CD4-positive, alpha-beta T cell treated with Interleukin-12 subunit alpha and Interleukin-12 subunit beta, for 1 hour (primary cell): Measurements from ENCODE around the gene PGP.
"Not testable (repeated sequence)": the region's sequence is repeated elsewhere in the genome, so short reads cannot be mapped to it uniquely, and the experiment has no call there.

ENCODE experiments used
- DNase-seq: peaks from one replicate; pipeline ENCODE4 v3.0.0-alpha.2; 2020

Gene PGP

DNA sequence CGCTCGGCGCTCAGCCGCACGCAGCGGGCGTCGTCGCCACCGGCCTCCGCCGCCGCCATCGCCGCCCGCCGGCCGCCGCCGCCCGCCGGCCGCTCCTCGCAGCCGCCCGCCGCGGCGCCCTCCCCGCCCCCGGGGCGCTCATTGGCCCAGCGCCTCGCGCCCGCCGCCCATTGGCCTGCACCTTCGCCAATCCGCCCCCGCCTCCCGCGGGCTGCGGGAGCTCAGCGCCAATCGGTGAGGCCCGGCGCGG is at the start of gene PGP:
Gene PGP, minus strand, starts transcription at position 122 of the 250 bp plus-strand sequence. Its CDS starts 63 bp downstream, at position 59.
- DNase-seq, result no peak

GRCh38 chr16:2263026-2263425 is 48.4 kb upstream of the PGP start:
- not testable (repeated sequence) for DNase-seq

- no peak for DNase-seq
Measured at GRCh38 chr16:2260250-2260649, 45.6 kb upstream of the PGP start.

GRCh38 chr16:2258530-2258929 is 43.9 kb upstream of the PGP start:
- DNase-seq, result not testable (repeated sequence)

- no peak for DNase-seq
Measured at GRCh38 chr16:2257726-2258125, 43.1 kb upstream of the PGP start.

DNA sequence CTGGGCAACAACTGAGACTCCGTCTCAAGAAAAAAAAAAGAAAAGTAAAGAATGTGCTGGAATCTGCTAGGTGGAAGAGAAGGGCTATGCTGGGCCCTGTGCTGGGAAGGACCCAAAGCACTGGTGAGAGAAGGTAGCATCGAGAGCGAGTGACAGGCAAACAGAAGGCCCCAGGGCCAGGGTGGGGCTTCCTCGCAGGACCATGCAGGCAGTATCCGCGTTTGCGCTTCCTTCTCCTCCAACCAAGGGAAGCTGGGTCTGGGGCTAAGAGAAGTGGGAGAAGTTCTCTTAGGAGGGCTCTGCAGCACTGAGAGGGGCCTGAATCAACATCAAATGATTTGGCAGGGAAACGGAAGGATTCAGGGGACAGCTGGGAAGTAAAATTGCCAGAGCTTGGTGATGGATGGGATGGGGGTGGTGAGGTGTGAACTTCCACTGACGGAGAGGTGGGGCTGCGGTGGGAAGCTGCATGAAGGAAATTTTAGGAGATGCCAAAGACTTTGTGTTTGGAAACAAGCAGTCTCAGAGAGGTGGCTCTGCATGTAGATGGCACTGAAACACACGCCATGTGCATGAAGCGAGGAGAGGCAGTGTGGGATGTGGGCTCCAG is 42.0 kb upstream of the PGP start:
- DNase-seq, result no peak

DNA sequence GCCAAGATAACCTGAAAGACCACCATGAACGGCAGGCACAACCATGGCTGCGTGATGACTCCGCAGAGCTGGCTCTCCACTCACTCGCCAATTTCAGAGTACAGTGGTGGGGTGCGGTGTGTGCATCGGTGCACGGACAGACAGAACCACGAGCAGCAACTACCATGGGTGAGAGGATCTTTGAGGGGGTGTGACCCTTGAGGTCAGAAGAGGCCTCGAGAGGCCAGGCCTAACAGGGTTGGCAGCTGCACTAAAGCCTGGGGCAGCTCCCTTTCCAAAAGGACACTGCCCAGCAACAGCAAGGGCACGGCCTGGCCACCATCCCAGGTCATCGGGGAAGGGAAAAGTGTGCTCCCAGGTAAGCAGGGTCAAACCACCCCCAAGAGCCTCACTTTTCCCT is 38.7 kb upstream of the PGP start:
- DNase-seq, result no peak

GRCh38 chr16:2252806-2253148 is 38.1 kb upstream of the PGP start:
- DNase-seq, result no peak

DNA sequence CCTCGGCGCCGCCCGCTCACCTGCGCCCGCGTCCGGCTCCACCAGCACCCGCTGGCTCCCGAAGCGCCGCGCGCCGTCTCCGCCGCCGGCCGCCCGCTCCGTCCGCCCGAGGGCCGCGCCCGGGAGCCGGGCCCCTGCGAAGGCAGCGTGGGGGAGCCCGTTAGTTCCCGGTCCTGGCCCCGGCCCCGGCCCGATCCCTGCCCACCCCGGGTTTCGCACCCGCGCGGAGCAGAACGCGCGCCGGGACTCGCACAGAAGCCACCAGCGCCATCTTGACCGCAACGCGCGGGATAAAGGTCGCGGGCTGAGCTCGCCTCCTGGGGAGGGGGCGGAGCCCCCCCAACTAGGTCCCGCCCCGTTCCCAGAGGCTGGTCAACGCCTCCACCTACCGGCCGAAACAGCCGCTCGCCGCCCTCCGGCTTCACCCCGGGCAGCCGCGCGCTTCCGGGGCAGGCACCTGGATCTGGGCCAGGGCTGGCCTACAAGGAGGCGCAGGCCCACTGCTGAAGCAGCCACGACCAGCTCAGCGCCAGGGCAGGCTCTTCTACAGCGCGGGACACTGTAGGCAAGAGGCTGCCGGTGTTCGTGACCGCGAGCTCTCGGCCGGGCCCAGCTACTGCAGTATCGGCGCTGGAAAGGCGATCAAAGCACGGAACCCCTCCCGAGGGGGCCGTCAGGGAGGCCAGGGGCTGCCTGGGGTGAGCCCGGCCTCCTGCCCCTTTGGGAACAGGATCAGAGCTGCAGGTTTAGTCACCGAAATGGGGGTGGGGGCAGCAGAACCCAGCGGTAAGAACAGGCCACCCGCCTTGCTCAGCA is 36.9 kb upstream of the PGP start, which contains the start of gene ECI1:
Gene ECI1, minus strand, starts transcription at position 292 of the 816 bp plus-strand sequence. Its CDS starts 21 bp downstream, at position 271.
- DNase-seq, result peak; percentile 90

DNA sequence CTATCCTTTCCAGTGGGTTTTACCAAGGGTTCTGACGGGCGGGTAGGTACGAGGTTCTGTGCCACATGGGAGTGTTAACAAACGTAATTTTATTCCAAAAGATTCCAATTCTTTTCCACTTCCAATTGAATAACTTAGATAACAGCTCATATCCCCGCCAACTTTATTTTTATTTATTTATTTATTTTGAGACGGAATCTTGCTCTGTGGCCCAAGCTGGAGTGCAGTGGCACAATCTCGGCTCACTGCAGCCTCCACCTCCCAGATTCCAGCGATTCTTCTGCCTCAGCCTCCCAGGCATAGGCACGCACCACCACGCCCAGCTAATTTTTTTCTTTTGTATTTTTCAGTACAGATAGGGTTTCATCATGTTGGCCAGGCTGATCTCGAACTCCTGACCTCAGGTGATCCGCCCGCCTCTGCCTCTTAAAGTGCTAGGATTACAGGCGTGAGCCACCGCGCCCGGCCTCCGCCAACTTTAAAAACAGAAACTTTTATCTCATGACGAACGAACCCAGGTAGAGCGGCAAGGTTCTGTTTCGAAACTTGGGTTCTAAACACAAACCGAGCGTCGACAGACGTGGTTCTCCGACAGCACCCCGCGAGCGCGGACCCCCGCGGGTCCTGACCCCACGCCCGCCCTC is 36.1 kb upstream of the PGP start:
- DNase-seq, result peak; percentile 56

DNA sequence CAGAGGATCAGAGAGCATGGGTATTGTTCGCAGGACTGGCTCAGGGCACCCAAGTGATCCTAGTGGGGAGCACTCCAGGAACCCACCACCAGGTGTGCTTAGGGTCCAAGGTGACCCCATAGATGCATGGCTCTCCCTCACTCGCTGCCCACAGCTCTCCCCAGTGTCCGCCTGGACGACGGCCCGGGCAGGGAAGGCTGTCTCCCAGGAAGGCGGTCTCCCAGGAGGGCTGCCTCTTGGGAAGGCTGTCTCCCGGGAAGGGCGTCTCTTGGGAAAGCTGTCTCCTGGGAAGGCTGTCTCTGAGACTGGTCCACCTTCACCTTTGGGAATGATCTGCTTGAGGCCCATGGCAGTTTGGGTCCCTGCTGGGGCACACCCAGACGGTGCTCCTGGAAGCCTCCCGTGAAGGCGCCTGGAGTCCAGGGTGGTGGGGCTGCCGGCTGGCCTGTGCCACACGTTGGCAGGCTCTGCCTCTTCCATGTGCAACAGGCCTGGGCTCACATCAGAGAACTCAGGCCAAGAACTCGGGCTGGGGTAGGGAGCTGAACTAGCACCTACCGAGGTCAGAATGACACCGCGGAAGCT is 31.8 kb upstream of the PGP start:
- DNase-seq, result no peak

- no peak for DNase-seq
Measured at GRCh38 chr16:2244926-2245795, 30.5 kb upstream of the PGP start.

- no peak for DNase-seq
Measured at GRCh38 chr16:2244301-2244700, 29.7 kb upstream of the PGP start.

DNA sequence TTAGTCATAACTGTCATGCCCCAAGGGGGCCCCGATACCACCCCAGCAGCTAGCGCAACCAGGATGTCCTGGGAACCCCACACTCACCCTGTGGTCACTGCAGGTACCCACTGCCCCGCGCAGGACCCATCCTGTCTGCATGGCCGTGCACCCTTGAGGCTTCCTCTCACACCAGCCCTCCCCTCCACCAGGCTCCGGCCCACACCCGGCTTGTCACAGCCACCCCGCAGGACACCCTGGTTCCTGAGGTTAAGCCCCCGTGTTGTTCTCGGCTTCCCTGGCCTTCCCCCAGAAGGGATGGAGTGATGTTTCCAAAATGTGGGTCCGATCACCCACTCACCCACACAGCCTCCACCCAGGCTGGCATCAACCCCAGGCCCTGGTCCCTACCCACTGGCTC is 29.1 kb upstream of the PGP start:
- no peak for DNase-seq

DNA sequence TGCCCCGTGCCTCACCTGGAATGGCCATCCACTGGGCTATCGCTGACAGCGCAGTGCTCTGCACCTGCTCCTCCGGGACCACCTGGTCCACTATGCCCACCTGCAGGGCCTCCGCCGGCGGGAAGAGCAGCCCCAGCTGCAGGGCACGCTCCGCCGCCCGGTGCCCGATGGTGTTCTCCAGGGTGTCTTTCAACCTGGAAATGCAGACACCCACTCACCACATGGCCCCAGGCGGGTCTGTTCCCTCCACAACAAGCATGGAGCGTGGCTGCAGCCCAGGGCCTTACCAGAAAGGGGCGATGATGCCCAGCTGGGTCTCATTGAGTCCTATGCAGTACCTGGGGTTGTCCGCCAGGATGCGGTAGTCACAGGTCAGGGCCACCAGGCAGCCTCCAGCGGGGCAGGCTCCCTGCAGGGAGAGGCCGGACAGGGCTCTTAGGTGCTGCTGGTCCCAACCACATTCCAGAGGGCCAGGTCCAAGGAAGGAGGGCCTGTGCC is 28.4 kb upstream of the PGP start:
- no peak for DNase-seq

- DNase-seq, result no peak
Measured at GRCh38 chr16:2242598-2242997, 28.0 kb upstream of the PGP start.

- not testable (repeated sequence) for DNase-seq
Measured at GRCh38 chr16:2240331-2240730, 25.7 kb upstream of the PGP start.

GRCh38 chr16:2238838-2239675 is 24.4 kb upstream of the PGP start:
- DNase-seq, result no peak

- DNase-seq, result no peak
Measured at GRCh38 chr16:2238150-2238837, 23.7 kb upstream of the PGP start.

DNA sequence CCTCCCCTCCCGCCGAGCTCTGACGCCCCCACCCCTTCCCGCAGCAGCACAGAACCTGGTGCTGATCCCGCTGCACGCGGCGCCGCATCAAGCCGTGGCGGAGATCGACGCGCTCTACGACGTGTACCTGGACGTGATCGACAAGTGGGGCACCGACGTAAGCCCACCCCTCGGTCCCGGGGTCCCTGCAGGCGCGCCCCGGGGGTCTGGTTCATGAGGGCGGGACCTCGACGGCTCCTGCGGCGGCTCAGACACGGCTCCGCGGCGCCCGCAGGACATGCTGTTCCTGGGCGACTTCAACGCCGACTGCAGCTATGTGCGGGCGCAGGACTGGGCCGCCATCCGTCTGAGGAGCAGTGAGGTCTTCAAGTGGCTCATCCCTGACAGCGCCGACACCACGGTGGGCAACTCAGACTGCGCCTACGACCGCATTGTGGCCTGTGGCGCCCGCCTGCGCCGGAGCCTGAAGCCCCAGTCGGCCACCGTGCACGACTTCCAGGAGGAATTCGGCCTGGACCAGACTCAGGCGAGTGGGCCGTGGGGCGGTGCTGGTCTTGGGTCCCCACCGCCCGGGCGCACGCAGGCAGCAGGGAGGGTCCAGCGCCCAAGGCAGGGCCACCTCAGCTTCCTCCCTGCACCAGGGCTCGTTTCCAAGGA is 23.0 kb upstream of the PGP start:
- no peak for DNase-seq

DNA sequence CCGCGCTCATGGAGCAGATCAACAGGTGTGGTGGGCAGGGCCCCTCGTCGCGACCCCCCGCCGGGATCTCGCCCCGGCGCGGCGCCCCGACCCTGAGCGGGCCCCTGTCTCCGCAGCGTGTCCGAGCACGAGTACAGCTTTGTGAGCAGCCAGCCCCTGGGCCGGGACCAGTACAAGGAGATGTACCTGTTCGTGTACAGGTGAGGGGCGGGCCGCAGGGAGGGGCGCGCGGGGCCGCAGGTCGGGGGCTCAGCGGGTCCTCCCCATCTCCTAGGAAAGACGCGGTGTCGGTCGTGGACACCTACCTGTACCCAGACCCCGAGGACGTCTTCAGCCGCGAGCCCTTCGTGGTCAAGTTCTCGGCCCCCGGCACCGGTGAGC is 22.5 kb upstream of the PGP start:
- no peak for DNase-seq
